Naive thymus-derived CD4-positive, alpha-beta T cell (primary cell): ENCODE data around the gene CCDC116. TPM values are rescaled to one million over a fixed set of nuclear protein-coding genes. Genes with fewer than 3 reads are reported as not detected.
"Not testable (repeated sequence)": the region's sequence is repeated elsewhere in the genome, so short reads cannot be mapped to it uniquely, and the experiment has no call there.

Experiments
- ATAC-seq: fragments of 150-1000 bp; cut with Tn5 transposase; 2 replicates; pipeline ENCODE4 v1.10.0; 2021; ENCODE audit warnings: mild to moderate bottlenecking, moderate library complexity
- CTCF ChIA-PET: fragments of 350-600 bp; sonication (Branson Sonifier 250); formaldehyde crosslinking; loops from one replicate; lab custom pipeline; 2021; ENCODE audit warnings: antibody characterized with exemption; lab: Charles Lee
- POLR2A ChIA-PET: fragments of 350-600 bp; sonication (Branson Sonifier 250); formaldehyde crosslinking; loops from one replicate; lab custom pipeline; 2021; ENCODE audit warnings: antibody characterized with exemption, inconsistent platforms; lab: Charles Lee
- DNase-seq, 9 donors: peaks; one replicate each; pipeline versions ENCODE4 v3.0.0 to v3.0.0-alpha.2; 2020 to 2022; ENCODE audit warnings: mixed read lengths in 1 of 9
- H3K27ac ChIP-seq: one replicate; pipeline ENCODE4 v1.7.0; 2013; ENCODE audit warnings: mild to moderate bottlenecking, low read depth, low read length, moderate library complexity
- H3K27me3 ChIP-seq, 2 donors: one replicate each; pipeline ENCODE4 v1.7.0; 2013; ENCODE audit warnings: low read length in 2 of 2, mild to moderate bottlenecking in 2 of 2, moderate library complexity in 2 of 2; ENCODE audit not compliant: control insufficient read depth in 2 of 2, insufficient read depth in 2 of 2
- H3K36me3 ChIP-seq, 3 experiments: 1 replicate in 2 of 3; 2 replicates in 1 of 3; pipeline ENCODE4 v1.7.0; 2013; ENCODE audit warnings: low read length in 3 of 3, mild to moderate bottlenecking in 3 of 3, moderate library complexity in 1 of 3; ENCODE audit not compliant: insufficient read depth in 3 of 3, control insufficient read depth in 2 of 3
- H3K4me1 ChIP-seq, 2 donors: one replicate each; pipeline ENCODE4 v1.7.0; 2013; ENCODE audit warnings: low read length in 2 of 2, mild to moderate bottlenecking in 2 of 2, moderate library complexity in 1 of 2; ENCODE audit not compliant: control insufficient read depth in 2 of 2, insufficient read depth in 2 of 2
- H3K4me3 ChIP-seq: 2 replicates; pipeline ENCODE4 v1.7.0; 2013; ENCODE audit warnings: mild to moderate bottlenecking, low read length
- H3K9me3 ChIP-seq, 3 experiments: 1 replicate in 2 of 3; 2 replicates in 1 of 3; pipeline ENCODE4 v1.7.0; 2013; ENCODE audit warnings: low read length in 3 of 3; ENCODE audit not compliant: control insufficient read depth in 2 of 3
- H3K27ac Mint-ChIP-seq, 9 donors: one replicate each; pipeline ENCODE4 v1.8.0; 2020 to 2022; ENCODE audit warnings: mixed read lengths in 9 of 9, mild to moderate bottlenecking in 8 of 9, moderate library complexity in 5 of 9, inconsistent platforms in 2 of 9
- H3K27me3 Mint-ChIP-seq, 5 donors: one replicate each; pipeline ENCODE4 v1.8.0; 2021 to 2022; ENCODE audit warnings: mixed read lengths in 5 of 5, mild to moderate bottlenecking in 1 of 5
- H3K36me3 Mint-ChIP-seq, 5 donors: one replicate each; pipeline ENCODE4 v1.8.0; 2020 to 2022; ENCODE audit warnings: mixed read lengths in 5 of 5, mild to moderate bottlenecking in 3 of 5, inconsistent platforms in 1 of 5
- H3K4me1 Mint-ChIP-seq, 7 donors: one replicate each; pipeline ENCODE4 v1.8.0; 2020 to 2022; ENCODE audit warnings: mixed read lengths in 7 of 7, mild to moderate bottlenecking in 3 of 7, inconsistent platforms in 1 of 7
- H3K4me3 Mint-ChIP-seq, 10 donors: one replicate each; pipeline ENCODE4 v1.8.0; 2020 to 2022; ENCODE audit warnings: mild to moderate bottlenecking in 10 of 10, mixed read lengths in 10 of 10, moderate library complexity in 6 of 10, inconsistent platforms in 2 of 10
- H3K9me3 Mint-ChIP-seq, 11 donors: one replicate each; pipeline ENCODE4 v1.8.0; 2020 to 2022; ENCODE audit warnings: mixed read lengths in 11 of 11, mild to moderate bottlenecking in 4 of 11, inconsistent platforms in 1 of 11, moderate library complexity in 1 of 11
- intact Hi-C, 2 donors: fragments of 100-400 bp; cut with micrococcal nuclease; formaldehyde crosslinking; loops; one replicate each; pipeline ENCODE4 v1.15.1; 2023
- polyA plus RNA-seq, 2 donors: library from polyadenylated mRNA; unstranded; fragments of 300-500 nt; fragmentation: Illumina TruSeq; gene quantifications; one replicate each; pipeline ENCODE4 v1.2.3, GENCODE V29; 2021
- total RNA-seq, 6 experiments: library from RNA in 5 of 6; stranded (reverse) in 5 of 6; gene quantifications; 1 replicate in 5 of 6; 2 replicates in 1 of 6; pipeline ENCODE4 v1.2.3 and lab custom pipeline; 2021 to 2026

CCDC116 gene
- total and polyA plus RNA-seq, 7 experiments from 2014 or later, result 0.21 to 0.43 (median 0.27) TPM; not detected in 3

- H3K9me3 ChIP-seq, result no peaks in the 10 kb centered on the region
- no peak for ATAC-seq
- H3K4me3 ChIP-seq, result no peak overlapping the region
- no peaks in the 10 kb centered on the region for H3K4me1 ChIP-seq
- no peaks in the 10 kb centered on the region for H3K9me3 Mint-ChIP-seq
- H3K27me3 Mint-ChIP-seq, result no peaks in the 10 kb centered on the region
- peaks cover 3 to 26% (median 10%) of the 10 kb centered on the region in 5 donors for H3K36me3 Mint-ChIP-seq
- no peak for DNase-seq
- CTCF ChIA-PET, result no interaction called here
- POLR2A ChIA-PET, result interaction anchor here (1.0 kb wide), 1 partner anchor 11 kb away, joined by 3 read pairs; no protein-coding TSS in a partner anchor
- H3K27ac Mint-ChIP-seq, result peak overlapping the region in 4 of 9 donors; percentile 16 to 83 (median 67)
- intact Hi-C loops, result loop anchor here in 1 of 2 donors (10.0 kb wide), 1 partner anchor 59 kb away; no protein-coding TSS in a partner anchor
- H3K27me3 ChIP-seq, result no peaks in the 10 kb centered on the region
- peaks cover 16 to 31% (median 20%) of the 10 kb centered on the region in 7 donors for H3K4me1 Mint-ChIP-seq
- H3K36me3 ChIP-seq, result peaks cover 5 to 42% (median 8%) of the 10 kb centered on the region in 3 experiments
- H3K27ac ChIP-seq, result no peak overlapping the region
- H3K4me3 Mint-ChIP-seq, result no peak overlapping the region
Observed at GRCh38 chr22:21615731-21616130, 16.8 kb upstream of the CCDC116 start.

GRCh38 chr22:21617337-21617736 lies 15.2 kb upstream of the CCDC116 start:
- H3K27me3 ChIP-seq, H3K9me3 Mint-ChIP-seq, H3K27ac ChIP-seq, H3K4me3 ChIP-seq, H3K4me3 Mint-ChIP-seq, ATAC-seq, DNase-seq, H3K27me3 Mint-ChIP-seq, H3K9me3 ChIP-seq, H3K4me1 ChIP-seq: not testable (repeated sequence)
- intact Hi-C loops, result loop anchor here in 1 of 2 donors (10.0 kb wide), 1 partner anchor 57 kb away; no protein-coding TSS in a partner anchor
- peaks cover 3 to 21% (median 5%) of the 10 kb centered on the region in 5 donors for H3K36me3 Mint-ChIP-seq
- peaks cover 14 to 26% (median 22%) of the 10 kb centered on the region in 7 donors for H3K4me1 Mint-ChIP-seq
- POLR2A ChIA-PET, result interaction anchor here (1.0 to 1.4 kb wide), 2 partner anchors 12 to 49 kb away, joined by 3 to 4 read pairs; partner anchors contain the start of gene YDJC
- CTCF ChIA-PET, result interaction anchor here (0.7 kb wide), 1 partner anchor 10 kb away, joined by 3 read pairs; no protein-coding TSS in a partner anchor
- peak overlapping the region in 6 of 9 donors; percentile 19 to 74 (median 54) for H3K27ac Mint-ChIP-seq
- peaks cover 0 to 37% (median 5%) of the 10 kb centered on the region in 3 experiments for H3K36me3 ChIP-seq

- POLR2A ChIA-PET, result interaction anchor here (1.0 kb wide), 1 partner anchor 8 kb away, joined by 3 read pairs; the partner anchor contains the start of gene YDJC
- H3K27ac ChIP-seq, result no peak overlapping the region
- H3K27me3 ChIP-seq, result no peaks in the 10 kb centered on the region
- CTCF ChIA-PET, result no interaction called here
- H3K4me1 Mint-ChIP-seq, result peaks cover 9 to 40% (median 23%) of the 10 kb centered on the region in 7 donors
- no peaks in the 10 kb centered on the region for H3K9me3 Mint-ChIP-seq
- intact Hi-C loops, result no loop called here
- ATAC-seq (no peak), DNase-seq (no peak)
- H3K4me1 ChIP-seq, result no peaks in the 10 kb centered on the region
- H3K9me3 ChIP-seq, result no peaks in the 10 kb centered on the region
- H3K4me3 ChIP-seq, result no peak overlapping the region
- H3K36me3 ChIP-seq, result peaks cover 0 to 32% (median 0%) of the 10 kb centered on the region in 3 experiments
- no peak overlapping the region for H3K4me3 Mint-ChIP-seq
- H3K27me3 Mint-ChIP-seq, result no peaks in the 10 kb centered on the region
- H3K27ac Mint-ChIP-seq, result peak overlapping the region in 4 of 9 donors; percentile 58 to 78 (median 61)
- H3K36me3 Mint-ChIP-seq, result peaks cover 0 to 17% (median 2%) of the 10 kb centered on the region in 5 donors
Observed at GRCh38 chr22:21621025-21621424, 11.5 kb upstream of the CCDC116 start.

GRCh38 chr22:21622011-21622918 lies 10.3 kb upstream of the CCDC116 start:
- Histone ChIP-seq H3K9me3 (no peaks in the 10 kb centered on the region), H3K27me3 (no peaks in the 10 kb centered on the region), H3K4me3 (no peak overlapping the region), H3K27ac (no peak overlapping the region), H3K4me1 (peaks cover 0 to 11% of the 10 kb centered on the region in 2 donors), H3K36me3 (peaks cover 0 to 42% (median 2%) of the 10 kb centered on the region in 3 experiments)
- H3K36me3 Mint-ChIP-seq, result peaks cover 0 to 19% (median 3%) of the 10 kb centered on the region in 5 donors
- peaks cover 16 to 49% (median 30%) of the 10 kb centered on the region in 7 donors for H3K4me1 Mint-ChIP-seq
- no peak overlapping the region for H3K4me3 Mint-ChIP-seq
- ATAC-seq (peak; percentile 37), DNase-seq (no peak)
- H3K27me3 Mint-ChIP-seq, result no peaks in the 10 kb centered on the region
- intact Hi-C loops, result no loop called here
- no peaks in the 10 kb centered on the region for H3K9me3 Mint-ChIP-seq
- ChIA-PET CTCF (no interaction called here), POLR2A (interaction anchor here (1.1 kb wide), 1 partner anchor 13 kb away, joined by 3 read pairs; no protein-coding TSS in a partner anchor)
- peak overlapping the region in 5 of 9 donors; percentile 12 to 82 (median 40) for H3K27ac Mint-ChIP-seq

DNA sequence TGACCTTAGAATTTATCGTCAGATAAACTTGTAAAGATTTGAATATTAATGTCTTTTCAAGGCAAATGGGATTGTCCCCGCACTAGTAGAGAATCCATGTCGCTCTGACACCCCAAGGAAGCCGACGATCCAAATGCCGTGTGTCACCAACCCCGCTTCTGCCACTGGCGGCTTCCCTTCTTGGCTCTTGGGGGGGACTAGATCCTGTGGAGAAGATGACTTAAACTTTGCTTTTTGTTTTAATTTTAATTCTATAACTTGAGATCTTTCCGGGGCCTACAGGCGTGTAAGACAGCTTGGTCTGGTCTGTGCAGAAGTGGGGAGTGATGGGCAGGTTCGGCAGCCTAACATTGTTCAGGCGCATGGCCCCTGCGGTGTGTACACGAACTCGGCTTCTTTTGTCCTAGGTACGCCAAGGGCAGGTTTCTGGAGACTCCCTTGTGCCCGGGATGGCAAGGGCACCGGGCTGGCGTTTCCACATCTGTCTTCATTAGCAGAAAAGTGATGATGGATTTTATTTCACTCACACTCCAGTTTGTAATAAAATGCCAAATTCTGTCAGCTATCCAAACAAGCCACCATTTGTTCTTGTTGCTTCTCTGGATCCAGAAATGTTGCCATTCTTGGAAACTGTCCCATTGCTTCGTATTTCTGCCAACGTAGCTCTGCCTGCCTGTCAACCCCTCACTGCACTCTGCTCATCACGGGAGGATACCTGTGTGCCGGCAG lies 9.5 kb upstream of the CCDC116 start:
- Mint-ChIP-seq H3K36me3 (peaks cover 0 to 21% (median 3%) of the 10 kb centered on the region in 5 donors), H3K27me3 (no peaks in the 10 kb centered on the region), H3K9me3 (no peaks in the 10 kb centered on the region), H3K27ac (peak overlapping the region in 4 of 9 donors; percentile 15 to 82 (median 31)), H3K4me3 (no peak overlapping the region), H3K4me1 (peaks cover 24 to 53% (median 37%) of the 10 kb centered on the region in 7 donors)
- CTCF ChIA-PET, result interaction anchor here (0.9 kb wide), 1 partner anchor 22 kb away, joined by 4 read pairs; no protein-coding TSS in a partner anchor
- DNase-seq (no peak), ATAC-seq (no peak)
- Histone ChIP-seq H3K4me1 (peaks cover 2 to 17% of the 10 kb centered on the region in 2 donors), H3K4me3 (no peak overlapping the region), H3K9me3 (no peaks in the 10 kb centered on the region), H3K27me3 (no peaks in the 10 kb centered on the region), H3K27ac (no peak overlapping the region), H3K36me3 (peaks cover 0 to 48% (median 4%) of the 10 kb centered on the region in 3 experiments)
- intact Hi-C loops, result no loop called here
- POLR2A ChIA-PET, result interaction anchor here (0.7 to 1.1 kb wide), 2 partner anchors 12 to 13 kb away, joined by 3 read pairs; no protein-coding TSS in a partner anchor

DNA sequence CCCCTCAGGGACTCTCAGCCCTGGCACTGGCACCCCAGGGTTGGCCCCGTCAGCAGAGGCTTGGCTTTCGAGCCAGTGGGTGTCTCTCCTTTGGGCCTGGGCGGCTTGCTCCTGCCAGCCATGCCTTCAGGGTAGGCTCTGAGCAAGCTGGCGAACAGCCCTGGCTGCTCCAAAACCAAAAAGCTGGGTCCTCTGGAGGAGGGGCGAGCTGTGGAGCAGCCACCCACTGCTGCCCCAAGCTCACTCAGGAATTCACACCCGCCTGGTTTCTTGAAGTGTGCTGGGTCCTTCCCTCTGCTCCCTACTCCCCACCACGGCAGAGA lies 9.0 kb upstream of the CCDC116 start:
- no peaks in the 10 kb centered on the region for H3K9me3 ChIP-seq
- H3K4me3 ChIP-seq, result no peak overlapping the region
- CTCF ChIA-PET, result interaction anchor here (0.9 kb wide), 1 partner anchor 21 kb away, joined by 4 read pairs; no protein-coding TSS in a partner anchor
- POLR2A ChIA-PET, result interaction anchor here (0.7 kb wide), 1 partner anchor 13 kb away, joined by 3 read pairs; no protein-coding TSS in a partner anchor
- intact Hi-C loops, result no loop called here
- ATAC-seq, result no peak
- no peaks in the 10 kb centered on the region for H3K27me3 ChIP-seq
- Mint-ChIP-seq H3K4me1 (peaks cover 27 to 56% (median 40%) of the 10 kb centered on the region in 7 donors), H3K27me3 (no peaks in the 10 kb centered on the region), H3K27ac (peak overlapping the region in 2 of 9 donors; percentile 48 to 78), H3K4me3 (no peak overlapping the region), H3K9me3 (no peaks in the 10 kb centered on the region), H3K36me3 (peaks cover 0 to 25% (median 6%) of the 10 kb centered on the region in 5 donors)
- H3K4me1 ChIP-seq, result peaks cover 6 to 22% of the 10 kb centered on the region in 2 donors
- H3K27ac ChIP-seq, result no peak overlapping the region
- DNase-seq, result no peak
- H3K36me3 ChIP-seq, result peaks cover 0 to 52% (median 6%) of the 10 kb centered on the region in 3 experiments
